ENCODE measurements around the gene SPATS2L.
A peak's percentile ranks its signal among the peaks of the same experiment; 100 is the strongest.

Gene SPATS2L

GRCh38 chr2:200296118-200296517 lies 10.4 kb upstream of the SPATS2L start:
- DNase-seq (ENCODE audit: low read depth, low spot score) = no peak

- DNase-seq (ENCODE audit: low read depth, low spot score) = no peak
These were observed 9.4 kb upstream of the SPATS2L start for GRCh38 chr2:200297100-200297499.

- no peak for DNase-seq (ENCODE audit: low read depth, low spot score)
These were observed 8.5 kb upstream of the SPATS2L start for GRCh38 chr2:200297989-200298388.

GRCh38 chr2:200298816-200299215 lies 7.7 kb upstream of the SPATS2L start:
- no peak for DNase-seq (ENCODE audit: low read depth, low spot score)

GRCh38 chr2:200300065-200300464 lies 6.4 kb upstream of the SPATS2L start:
- no peak for DNase-seq (ENCODE audit: low read depth, low spot score)

- peak; percentile 44 for DNase-seq (ENCODE audit: low read depth, low spot score)
These were observed 5.7 kb upstream of the SPATS2L start for GRCh38 chr2:200300638-200301314.

GRCh38 chr2:200301953-200302858 lies 4.3 kb upstream of the SPATS2L start:
- DNase-seq (ENCODE audit: low read depth, low spot score) = no peak

- no peak for DNase-seq (ENCODE audit: low read depth, low spot score)
These were observed 3.4 kb upstream of the SPATS2L start for GRCh38 chr2:200302940-200303727.

- DNase-seq (ENCODE audit: low read depth, low spot score) = peak; percentile 55
These were observed 697 bp upstream of the SPATS2L start for GRCh38 chr2:200305797-200306195.

- peak; percentile 27 for DNase-seq (ENCODE audit: low read depth, low spot score)
These were observed 634 bp downstream of the SPATS2L start for GRCh38 chr2:200306931-200307723.

GRCh38 chr2:200307724-200308545 lies 1.4 kb downstream of the SPATS2L start:
- no peak for DNase-seq (ENCODE audit: low read depth, low spot score)

- DNase-seq (ENCODE audit: low read depth, low spot score) = no peak
These were observed 2.2 kb downstream of the SPATS2L start for GRCh38 chr2:200308546-200309295.

GRCh38 chr2:200309296-200310049 lies 3.0 kb downstream of the SPATS2L start:
- no peak for DNase-seq (ENCODE audit: low read depth, low spot score)

- DNase-seq (ENCODE audit: low read depth, low spot score) = no peak
These were observed 4.1 kb downstream of the SPATS2L start for GRCh38 chr2:200310545-200310971.

- DNase-seq (ENCODE audit: low read depth, low spot score) = no peak
These were observed 4.6 kb downstream of the SPATS2L start for GRCh38 chr2:200311139-200311538.

- no peak for DNase-seq (ENCODE audit: low read depth, low spot score)
These were observed 8.6 kb downstream of the SPATS2L start for GRCh38 chr2:200314976-200315567.

- no peak for DNase-seq (ENCODE audit: low read depth, low spot score)
These were observed 11.5 kb downstream of the SPATS2L start for GRCh38 chr2:200317975-200318374.

- DNase-seq (ENCODE audit: low read depth, low spot score) = no peak
These were observed 12.5 kb downstream of the SPATS2L start for GRCh38 chr2:200318940-200319435.
